Astrocyte of the hippocampus (primary cell): Measurements from ENCODE around the gene NELFB.
A peak's percentile ranks its signal among the peaks of the same experiment; 100 is the strongest.

Experiments used
- DNase-seq: peaks from one replicate; pipeline ENCODE4 v3.0.0; 2011; ENCODE audit warnings: low read depth, low spot score

The NELFB gene

GRCh38 chr9:137303151-137303892, 48.2 kb downstream of the NELFB start:
- peak; percentile 20 for DNase-seq

- peak; percentile 12 for DNase-seq
Observed at GRCh38 chr9:137303893-137304382, 48.8 kb downstream of the NELFB start.

GRCh38 chr9:137304383-137305059, 49.4 kb downstream of the NELFB start:
- DNase-seq: peak; percentile 43

DNA sequence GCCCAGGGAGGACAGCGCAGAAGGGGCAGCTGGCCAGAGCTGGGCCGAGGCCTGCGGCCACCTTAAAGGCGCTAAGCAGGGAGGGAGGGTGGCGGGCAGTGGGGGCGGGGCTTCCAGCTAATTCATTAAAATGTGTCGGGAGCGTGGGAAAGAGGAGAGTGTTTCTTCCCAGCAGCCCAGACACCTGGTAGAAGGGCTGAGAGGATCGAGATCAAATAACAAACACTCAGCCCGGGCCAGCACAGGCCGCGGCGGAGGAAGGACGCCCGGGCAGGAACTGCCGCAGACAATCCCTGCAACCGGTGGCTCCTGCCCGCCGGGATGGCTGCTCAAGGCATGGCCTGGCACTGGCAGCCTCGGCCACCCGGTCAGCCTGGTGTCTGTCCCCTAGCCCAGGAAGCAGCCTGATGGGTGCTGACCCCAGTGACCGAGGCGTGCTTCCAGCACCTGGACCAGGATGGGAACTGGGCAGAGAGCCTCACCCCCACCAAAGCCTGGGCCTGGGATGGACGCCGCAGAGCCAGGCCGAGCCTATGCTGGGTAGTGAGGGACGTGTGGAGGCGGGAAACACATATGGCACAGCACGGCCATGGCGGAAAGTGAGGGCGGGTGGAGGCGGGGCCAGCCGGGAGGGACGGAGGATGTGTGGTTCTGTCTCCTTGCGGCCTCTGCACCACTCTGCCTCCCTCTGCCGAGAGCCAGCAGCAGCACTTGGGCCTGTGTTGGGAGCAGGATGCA, 50.1 kb downstream of the NELFB start:
- peak; percentile 64 for DNase-seq

DNA sequence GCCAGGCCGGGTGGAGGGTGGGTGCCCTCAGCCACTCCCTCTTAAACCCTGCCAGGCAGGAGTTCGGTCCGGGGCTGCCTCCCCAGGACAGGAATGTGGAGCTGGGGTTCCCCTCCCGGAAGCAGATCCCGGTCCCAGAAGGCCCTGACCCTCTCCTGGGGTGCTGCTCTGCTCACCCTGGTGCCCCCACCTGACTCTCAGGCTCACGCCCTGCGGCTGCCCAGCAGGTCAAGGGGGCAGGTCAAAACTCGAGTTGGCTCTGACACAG, 50.6 kb downstream of the NELFB start:
- DNase-seq: no peak

DNA sequence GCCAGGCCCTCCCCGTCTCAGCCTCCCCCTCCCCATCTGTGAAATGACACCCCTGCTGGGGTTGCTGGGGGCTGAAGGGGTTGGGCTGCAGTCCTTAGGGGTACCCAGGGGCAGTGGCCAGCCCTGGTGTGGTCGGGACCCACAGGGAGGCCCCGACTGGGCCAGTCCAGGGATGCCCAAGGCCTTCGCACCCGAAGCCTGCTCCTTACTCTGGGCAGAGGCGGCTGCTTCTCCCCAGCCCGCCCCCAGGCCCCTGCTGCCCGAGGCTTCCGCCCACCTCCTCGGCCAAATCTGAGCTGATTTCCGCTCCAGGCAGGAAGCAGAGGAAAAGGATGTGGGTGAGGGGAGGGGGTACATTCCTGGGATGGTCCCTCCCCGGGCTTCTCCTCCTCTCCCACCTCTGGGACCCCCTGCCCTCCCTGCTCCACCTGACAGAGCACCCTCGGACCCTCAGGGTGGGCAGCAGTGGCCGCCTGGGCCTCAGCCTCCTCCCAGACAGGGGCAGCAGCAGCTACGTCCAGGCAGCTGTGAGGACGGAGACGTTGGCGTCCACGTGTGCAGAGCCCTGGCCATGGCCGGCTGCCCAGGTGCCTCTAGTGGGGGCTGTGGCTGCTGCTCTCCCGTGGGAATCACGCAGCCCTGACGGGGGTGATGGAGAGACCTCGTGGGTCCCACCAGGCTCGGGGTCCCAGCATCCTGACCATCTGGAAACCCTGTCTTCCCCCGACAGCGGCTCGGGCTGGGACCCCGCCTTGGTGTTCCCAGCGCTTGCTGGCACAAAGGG, 51.1 kb downstream of the NELFB start:
- DNase-seq: peak; percentile 5

DNA sequence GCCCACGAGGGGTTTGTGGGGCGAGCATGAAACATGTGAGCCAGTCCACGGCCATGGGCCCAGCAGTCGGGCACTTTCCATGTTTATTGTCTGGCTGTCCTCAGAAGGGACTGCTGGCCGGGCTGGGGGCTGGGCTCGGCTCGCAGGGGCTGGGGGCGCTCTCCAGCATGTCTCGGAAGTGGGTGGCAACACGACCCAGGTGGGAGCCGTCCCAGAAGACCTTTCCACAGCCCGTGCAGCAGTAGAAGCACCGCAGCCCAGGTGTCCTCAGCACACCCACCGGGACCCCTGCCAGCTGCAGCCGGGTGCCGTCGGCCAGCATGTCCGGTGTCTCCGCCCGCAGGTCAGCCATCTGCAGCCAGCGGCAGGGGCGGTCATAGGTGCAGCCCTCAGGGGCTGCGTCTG, 51.7 kb downstream of the NELFB start:
- no peak for DNase-seq

- no peak for DNase-seq
Observed at GRCh38 chr9:137307255-137308056, 52.3 kb downstream of the NELFB start.

- DNase-seq: no peak
Observed at GRCh38 chr9:137308057-137308619, 53.0 kb downstream of the NELFB start.

- DNase-seq: no peak
Observed at GRCh38 chr9:137309368-137310188, 54.5 kb downstream of the NELFB start.

DNA sequence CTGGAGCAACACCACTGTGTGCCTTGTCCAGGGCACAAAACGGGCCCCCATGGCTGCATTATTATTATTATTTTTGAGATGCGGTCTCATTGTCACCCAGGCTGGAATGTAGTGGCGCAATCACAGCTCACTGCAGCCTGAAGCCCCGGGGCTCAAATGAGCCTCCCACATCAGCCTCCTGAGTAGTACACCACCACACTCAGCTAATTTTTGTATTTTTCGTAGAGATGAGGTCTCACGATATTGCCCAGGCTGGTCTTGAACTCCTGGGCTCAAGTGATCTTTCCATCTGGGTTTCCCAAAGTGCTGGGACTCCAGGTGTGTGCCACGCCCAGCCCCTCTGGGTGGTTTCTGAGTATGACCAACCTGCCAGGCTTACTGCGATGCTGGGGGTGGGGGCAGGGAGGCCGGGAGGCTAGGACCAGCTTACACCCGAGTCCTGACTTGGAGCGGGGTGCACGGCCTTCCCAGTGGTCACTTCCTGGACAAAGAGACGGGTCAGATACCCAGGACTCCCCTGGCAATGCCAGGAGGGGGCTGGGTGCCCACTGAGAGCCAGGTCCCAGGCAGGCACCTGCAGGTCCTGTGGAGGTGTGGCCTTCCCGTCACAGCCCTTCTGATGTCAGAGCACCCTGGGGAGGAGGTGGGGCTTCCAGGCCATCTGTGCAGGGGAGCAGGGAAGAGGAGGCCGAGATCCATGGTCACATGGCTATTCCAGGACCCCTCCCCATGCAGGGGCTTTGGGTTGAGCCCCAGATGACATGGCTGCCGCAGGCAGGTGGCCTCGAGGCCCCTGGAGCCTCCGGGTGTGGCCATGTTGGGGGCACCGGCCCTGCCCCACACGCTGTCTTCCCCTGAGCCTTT, 55.3 kb downstream of the NELFB start:
- no peak for DNase-seq

GRCh38 chr9:137311171-137311985, 56.3 kb downstream of the NELFB start:
- DNase-seq: no peak

- DNase-seq: no peak
Observed at GRCh38 chr9:137311986-137312851, 57.1 kb downstream of the NELFB start.

DNA sequence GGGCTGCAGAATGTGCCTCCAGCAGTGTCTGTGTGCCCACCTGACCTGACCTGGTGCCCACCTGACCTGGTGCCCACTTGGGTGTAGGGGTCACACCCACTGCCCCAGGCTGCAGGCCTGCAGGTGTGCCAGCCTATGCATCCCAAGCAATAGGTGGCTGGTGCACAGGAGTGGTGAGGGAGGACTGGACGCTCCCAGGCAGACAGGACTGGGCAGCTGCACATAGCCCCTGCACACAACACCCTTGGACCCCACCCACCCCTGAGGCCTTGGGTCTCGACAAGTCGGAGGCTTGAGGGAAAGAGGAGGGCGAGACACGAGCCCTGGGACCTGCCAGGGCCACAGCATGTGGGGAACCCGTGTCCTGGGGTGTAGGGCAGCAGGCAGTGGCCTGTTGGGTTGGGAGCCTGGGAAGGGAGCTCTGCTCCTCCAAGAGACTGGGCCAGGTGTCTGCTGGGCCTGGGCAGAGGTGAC, 57.8 kb downstream of the NELFB start:
- peak; percentile 1 for DNase-seq

DNA sequence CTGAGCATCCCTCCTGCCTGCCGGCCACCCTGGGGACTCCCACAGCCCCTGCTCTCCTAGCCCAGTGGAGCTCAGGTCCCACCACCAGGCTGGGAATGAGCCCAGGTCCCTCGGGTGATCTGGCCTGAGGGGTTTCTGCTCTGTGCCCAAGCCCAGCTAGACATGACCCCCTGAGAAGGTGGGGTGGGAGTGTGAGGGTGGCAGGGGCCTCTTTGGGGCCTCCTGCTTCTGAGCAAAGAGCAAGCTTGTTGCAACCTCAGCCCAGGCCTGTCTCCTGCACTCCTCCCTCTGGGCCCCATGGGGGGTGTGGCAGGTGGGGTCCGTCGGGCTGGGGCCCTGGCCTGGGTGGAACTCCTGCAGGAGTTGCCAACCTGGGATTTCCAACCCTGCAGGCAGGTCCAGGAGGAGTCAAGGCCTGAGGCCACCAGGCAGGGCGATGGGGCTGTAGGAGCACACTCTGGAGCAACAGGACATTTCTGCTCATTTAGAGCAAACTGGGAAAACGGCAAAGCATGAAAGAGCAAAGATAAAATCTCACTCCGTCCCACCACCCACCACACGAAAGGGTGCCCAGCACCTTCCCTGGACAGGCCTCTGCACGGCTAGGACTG, 58.3 kb downstream of the NELFB start:
- peak; percentile 1 for DNase-seq

DNA sequence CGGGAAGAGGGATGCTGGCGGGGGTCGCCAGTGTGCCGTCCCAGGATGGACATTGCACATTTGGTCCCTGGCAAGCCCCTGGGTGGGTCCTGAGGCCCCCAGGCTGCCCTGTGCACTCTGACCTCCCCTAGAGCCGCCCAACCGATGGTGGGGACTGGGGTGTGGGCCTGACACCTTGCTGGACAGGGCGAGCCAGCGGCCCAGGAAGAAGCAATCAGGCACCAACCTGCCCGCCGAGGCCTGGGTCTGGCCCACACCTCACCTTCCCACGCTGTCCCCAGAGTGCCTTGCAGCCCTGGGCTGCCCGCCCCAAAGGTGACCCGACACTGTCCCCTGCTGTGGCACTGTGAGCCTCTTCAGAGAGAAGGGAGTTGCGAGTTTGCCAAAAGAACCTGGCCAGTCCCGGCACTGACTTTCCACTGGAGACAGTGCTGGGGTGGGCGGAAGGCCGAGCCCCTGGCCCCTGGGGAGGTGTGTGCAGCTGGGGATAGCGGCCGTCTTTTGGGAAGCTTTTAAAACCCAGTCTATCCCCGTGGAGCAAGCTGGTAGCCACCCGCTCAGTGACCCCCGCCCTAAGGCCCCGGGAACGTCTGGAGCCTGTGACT, 58.9 kb downstream of the NELFB start:
- peak; percentile 0 for DNase-seq
